Adrenal gland (tissue), 5 donors: Measurements from ENCODE around the gene PTPRD.

Source experiments
- POLR2A ChIP-seq, 2 donors: fragments of 450-650 bp; IDR thresholded peaks; one replicate each; pipeline ENCODE4 v1.6.1; 2017; ENCODE audit warnings: antibody characterized with exemption in 2 of 2, mild to moderate bottlenecking in 2 of 2, moderate library complexity in 1 of 2
- TF ChIP-seq, protein P1 (sequence below), 6 experiments: fragments of 450-650 bp in 4 of 6; fragments of 200-600 bp in 2 of 6; sonication (generic) in 1 of 6; IDR thresholded peaks; 1 replicate in 5 of 6; 2 replicates in 1 of 6; pipeline versions ENCODE4 v1.5.1 to v1.8.0; 2016 to 2021; ENCODE audit warnings: antibody characterized with exemption in 6 of 6, mild to moderate bottlenecking in 2 of 6, moderate library complexity in 1 of 6
- donor health status: DM: no; HTN: no; CAD: no.

DNA sequence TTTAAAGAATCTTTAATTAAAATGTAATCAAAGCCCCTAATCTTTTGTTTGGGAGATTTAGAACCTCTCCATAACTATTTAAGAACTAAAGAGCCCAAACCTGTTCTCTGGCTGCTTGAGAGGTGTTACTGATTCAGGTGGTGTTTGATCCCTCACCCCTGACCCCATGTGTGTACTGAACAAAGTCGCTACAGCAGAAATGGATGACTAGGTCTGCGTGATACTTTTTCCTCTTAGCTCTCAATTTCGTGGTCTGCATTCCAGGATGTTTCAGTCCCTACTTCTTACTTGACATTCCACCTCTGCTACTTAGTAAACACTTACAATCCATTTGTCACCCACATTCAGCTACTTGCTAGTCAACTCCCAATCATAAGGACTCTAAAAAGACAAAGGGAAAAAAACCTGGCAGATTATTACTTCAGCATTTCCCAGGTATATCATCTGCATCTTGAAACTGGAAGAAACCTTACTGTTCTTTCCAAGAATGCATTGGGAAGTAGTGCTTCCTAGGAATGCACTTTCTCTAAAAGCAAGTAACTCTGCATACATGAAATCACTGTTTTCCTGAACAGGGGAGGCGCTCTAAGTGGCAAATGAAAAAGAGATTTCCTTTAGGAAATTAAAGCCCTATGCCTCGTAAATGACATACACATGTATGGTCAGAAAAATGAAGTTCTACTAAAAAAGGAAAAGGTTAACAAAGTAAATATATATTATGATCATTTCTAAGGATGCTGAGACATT lies 1091.6 kb downstream of the PTPRD start:
- TF ChIP-seq, protein P1, sequence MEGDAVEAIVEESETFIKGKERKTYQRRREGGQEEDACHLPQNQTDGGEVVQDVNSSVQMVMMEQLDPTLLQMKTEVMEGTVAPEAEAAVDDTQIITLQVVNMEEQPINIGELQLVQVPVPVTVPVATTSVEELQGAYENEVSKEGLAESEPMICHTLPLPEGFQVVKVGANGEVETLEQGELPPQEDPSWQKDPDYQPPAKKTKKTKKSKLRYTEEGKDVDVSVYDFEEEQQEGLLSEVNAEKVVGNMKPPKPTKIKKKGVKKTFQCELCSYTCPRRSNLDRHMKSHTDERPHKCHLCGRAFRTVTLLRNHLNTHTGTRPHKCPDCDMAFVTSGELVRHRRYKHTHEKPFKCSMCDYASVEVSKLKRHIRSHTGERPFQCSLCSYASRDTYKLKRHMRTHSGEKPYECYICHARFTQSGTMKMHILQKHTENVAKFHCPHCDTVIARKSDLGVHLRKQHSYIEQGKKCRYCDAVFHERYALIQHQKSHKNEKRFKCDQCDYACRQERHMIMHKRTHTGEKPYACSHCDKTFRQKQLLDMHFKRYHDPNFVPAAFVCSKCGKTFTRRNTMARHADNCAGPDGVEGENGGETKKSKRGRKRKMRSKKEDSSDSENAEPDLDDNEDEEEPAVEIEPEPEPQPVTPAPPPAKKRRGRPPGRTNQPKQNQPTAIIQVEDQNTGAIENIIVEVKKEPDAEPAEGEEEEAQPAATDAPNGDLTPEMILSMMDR (IDR thresholded peaks at IDR 0.05), result no peak
- TF ChIP-seq POLR2A (IDR thresholded peaks at IDR 0.05), result no peak
